Progenitor cell of endocrine pancreas (in vitro differentiated cells): ENCODE data around the gene SS18L1. TPM values are rescaled to one million over a fixed set of nuclear protein-coding genes. Genes with fewer than 3 reads are reported as not detected.

ENCODE experiments used
- DNase-seq: peaks from one replicate; pipeline ENCODE4 v3.0.0; 2021; ENCODE audit warnings: low spot score; ENCODE audit not compliant: unreplicated experiment
- H3K27ac Mint-ChIP-seq: 2 replicates; pipeline ENCODE4 v1.8.0; 2021; ENCODE audit warnings: mild to moderate bottlenecking, moderate library complexity, mixed read lengths
- H3K27me3 Mint-ChIP-seq: 2 replicates; pipeline ENCODE4 v1.8.0; 2021; ENCODE audit warnings: mixed read lengths
- H3K36me3 Mint-ChIP-seq: 2 replicates; pipeline ENCODE4 v1.8.0; 2022; ENCODE audit warnings: mixed read lengths; ENCODE audit not compliant: insufficient read depth
- H3K4me1 Mint-ChIP-seq: 2 replicates; pipeline ENCODE4 v1.8.0; 2021; ENCODE audit warnings: low read depth, mixed read lengths
- H3K4me3 Mint-ChIP-seq: 2 replicates; pipeline ENCODE4 v1.8.0; 2021; ENCODE audit warnings: low read depth, mild to moderate bottlenecking, moderate library complexity, mixed read lengths
- H3K9me3 Mint-ChIP-seq: 2 replicates; pipeline ENCODE4 v1.8.0; 2021; ENCODE audit warnings: low read depth, mixed read lengths
- CTCF ChIP-seq: fragments of 200-600 bp; sonication (generic); IDR thresholded peaks from one replicate; pipeline ENCODE4 v1.5.0; 2021; ENCODE audit warnings: antibody characterized with exemption, mild to moderate bottlenecking; ENCODE audit not compliant: unreplicated experiment
- total RNA-seq: library from RNA; stranded (reverse); gene quantifications from 2 replicates; pipeline ENCODE4 v1.2.1, GENCODE V29; 2021

The SS18L1 gene
- total RNA-seq, 1 donor from 2014 or later = 29.8 TPM

- Mint-ChIP-seq H3K4me1 (peaks cover 13% of the 10 kb centered on the region), H3K4me3 (no peak overlapping the region), H3K9me3 (no peaks in the 10 kb centered on the region), H3K27me3 (no peaks in the 10 kb centered on the region), H3K27ac (no peak overlapping the region), H3K36me3 (peaks cover 12% of the 10 kb centered on the region)
- DNase-seq = no peak
- no peak for TF ChIP-seq CTCF
Measured at GRCh38 chr20:62148908-62149314, 5.3 kb downstream of the SS18L1 start.

GRCh38 chr20:62149532-62150309 is 6.2 kb downstream of the SS18L1 start:
- H3K9me3 Mint-ChIP-seq = no peaks in the 10 kb centered on the region
- peaks cover 18% of the 10 kb centered on the region for H3K36me3 Mint-ChIP-seq
- no peak for TF ChIP-seq CTCF
- peaks cover 9% of the 10 kb centered on the region for H3K4me1 Mint-ChIP-seq
- no peak overlapping the region for H3K27ac Mint-ChIP-seq
- no peak overlapping the region for H3K4me3 Mint-ChIP-seq
- H3K27me3 Mint-ChIP-seq = no peaks in the 10 kb centered on the region
- no peak for DNase-seq

GRCh38 chr20:62150310-62150575 is 6.7 kb downstream of the SS18L1 start:
- Mint-ChIP-seq H3K4me3 (no peak overlapping the region), H3K9me3 (no peaks in the 10 kb centered on the region), H3K36me3 (peaks cover 21% of the 10 kb centered on the region), H3K27ac (peak overlapping the region; percentile 28), H3K4me1 (peaks cover 6% of the 10 kb centered on the region), H3K27me3 (no peaks in the 10 kb centered on the region)
- no peak for TF ChIP-seq CTCF
- DNase-seq = no peak

- Mint-ChIP-seq H3K4me3 (no peak overlapping the region), H3K36me3 (peaks cover 22% of the 10 kb centered on the region), H3K9me3 (no peaks in the 10 kb centered on the region), H3K4me1 (peaks cover 2% of the 10 kb centered on the region), H3K27ac (peak overlapping the region; percentile 41), H3K27me3 (no peaks in the 10 kb centered on the region)
- no peak for DNase-seq
- TF ChIP-seq CTCF = no peak
Measured at GRCh38 chr20:62151225-62151624, 7.7 kb downstream of the SS18L1 start.

- no peak overlapping the region for H3K27ac Mint-ChIP-seq
- no peak for DNase-seq
- peaks cover 22% of the 10 kb centered on the region for H3K36me3 Mint-ChIP-seq
- H3K4me1 Mint-ChIP-seq = peaks cover 2% of the 10 kb centered on the region
- H3K9me3 Mint-ChIP-seq = no peaks in the 10 kb centered on the region
- H3K27me3 Mint-ChIP-seq = no peaks in the 10 kb centered on the region
- H3K4me3 Mint-ChIP-seq = no peak overlapping the region
- TF ChIP-seq CTCF = no peak
Measured at GRCh38 chr20:62151835-62152364, 8.3 kb downstream of the SS18L1 start.
